Measurements from ENCODE around the gene SARM1. TPM values are rescaled to one million over a fixed set of nuclear protein-coding genes. Genes with fewer than 3 reads are reported as not detected.

SARM1 gene
- total and polyA plus RNA-seq, 2 donors (not counting 3 experiments of a cell fraction or from before 2014, with no cell fraction given), result 5.6 to 7.0 TPM

DNA sequence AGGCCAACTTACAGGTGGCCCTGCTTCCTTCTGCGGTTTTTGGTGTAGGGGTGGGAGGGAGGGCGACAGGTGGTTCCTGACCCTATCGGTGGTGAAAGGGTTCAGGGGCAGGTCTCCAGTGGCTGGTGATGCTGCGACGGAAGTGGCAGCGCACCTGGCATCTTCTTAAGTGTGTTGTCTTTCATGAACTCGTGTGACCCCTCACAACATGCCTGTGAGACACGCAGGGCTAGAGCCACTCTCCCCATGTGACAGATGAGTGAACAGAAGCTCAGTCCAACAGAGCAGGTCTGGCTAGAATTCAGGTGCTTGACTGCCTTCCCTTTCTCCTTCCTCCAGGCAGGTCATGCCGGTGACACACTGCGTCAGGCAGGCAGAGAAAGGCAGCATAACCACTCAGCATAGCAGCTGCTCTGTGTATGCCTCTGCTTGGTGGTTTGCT, 28.0 kb upstream of the SARM1 start:
- ChIA-PET POLR2A (no interaction called here), CTCF (no interaction called here)
- FAIRE-seq (no peak), DNase-seq (ENCODE audit: low read depth, low spot score) (no peak)
- dilution Hi-C loops (cut with MboI; ENCODE audit: extremely low pct_ligation_motif_present, low sequenced_read_pairs) (no loop called here), intact Hi-C loops (cut with micrococcal nuclease) (no loop called here)
- Histone ChIP-seq H3K4me2 (ENCODE audit: insufficient read depth, low read length) (no peak overlapping the region), H3K27me3 (ENCODE audit: control insufficient read depth in 2 of 2, insufficient read depth in 2 of 2, low read length in 2 of 2) (no peaks in the 10 kb centered on the region), H3K27ac (ENCODE audit: insufficient read depth, low read depth, low read length) (no peak overlapping the region), H3K9me1 (replicated peaks; ENCODE audit: control insufficient read depth, extremely low read depth, insufficient read depth, low read length) (no peaks in the 10 kb centered on the region), H4K20me1 (replicated peaks; ENCODE audit: control insufficient read depth, extremely low read depth, insufficient read depth, low read length) (no peaks in the 10 kb centered on the region), H2AFZ (ENCODE audit: low read depth, low read length) (no peak overlapping the region), H3K79me2 (ENCODE audit: control insufficient read depth, insufficient read depth, low read length) (peaks cover 14% of the 10 kb centered on the region), H3K4me3 (replicated peaks in 1 of 3; ENCODE audit: insufficient read depth in 1 of 3, low read depth in 1 of 3, low read length in 3 of 3) (no peak overlapping the region), H3K4me1 (ENCODE audit: control insufficient read depth, extremely low read depth, insufficient read depth, low read length) (peaks cover 41% of the 10 kb centered on the region), H3K36me3 (ENCODE audit: control insufficient read depth in 2 of 2, extremely low read depth in 1 of 2, insufficient read depth in 2 of 2, low read length in 2 of 2) (peaks cover 24 to 50% of the 10 kb centered on the region in 2 experiments), H3K9me3 (replicated peaks; ENCODE audit: control insufficient read depth, insufficient read depth, low read length) (no peaks in the 10 kb centered on the region), H3K9ac (replicated peaks; ENCODE audit: extremely low read depth, insufficient read depth, low read length) (no peak overlapping the region)
- TF ChIP-seq, protein P1, sequence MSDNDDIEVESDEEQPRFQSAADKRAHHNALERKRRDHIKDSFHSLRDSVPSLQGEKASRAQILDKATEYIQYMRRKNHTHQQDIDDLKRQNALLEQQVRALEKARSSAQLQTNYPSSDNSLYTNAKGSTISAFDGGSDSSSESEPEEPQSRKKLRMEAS (IDR thresholded peaks at IDR 0.05; ENCODE audit: insufficient read depth, insufficient read length), result no peak
- no TSS peak for BruUV-seq (replicated peaks)

DNA sequence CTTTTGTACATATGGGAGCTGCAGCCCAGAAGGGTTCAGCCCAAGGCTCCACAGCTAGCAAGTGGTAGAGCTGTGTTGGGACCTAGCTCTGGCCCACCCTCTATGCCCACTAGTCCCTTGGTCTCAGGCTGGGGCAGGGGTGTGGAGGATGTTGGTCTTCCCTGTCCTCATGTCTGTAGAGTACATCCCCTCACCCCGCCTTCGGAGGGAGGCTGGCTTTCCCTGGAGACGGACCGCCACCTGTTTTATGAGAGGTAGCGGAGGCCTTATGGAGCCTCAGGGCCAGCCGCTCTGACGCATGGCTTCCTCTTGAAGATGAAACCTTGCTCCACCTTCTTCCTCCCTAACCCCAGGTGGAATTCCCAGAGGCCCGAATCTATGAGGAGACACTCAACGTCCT, 27.5 kb upstream of the SARM1 start:
- dilution Hi-C loops (cut with MboI; ENCODE audit: extremely low pct_ligation_motif_present, low sequenced_read_pairs), result no loop called here
- no peak overlapping the region for H3K4me2 ChIP-seq (ENCODE audit: insufficient read depth, low read length)
- FAIRE-seq (no peak), DNase-seq (ENCODE audit: low read depth, low spot score) (no peak)
- H3K4me1 ChIP-seq (ENCODE audit: control insufficient read depth, extremely low read depth, insufficient read depth, low read length), result peaks cover 36% of the 10 kb centered on the region
- H3K9ac ChIP-seq (replicated peaks; ENCODE audit: extremely low read depth, insufficient read depth, low read length), result no peak overlapping the region
- H3K27me3 ChIP-seq (ENCODE audit: control insufficient read depth in 2 of 2, insufficient read depth in 2 of 2, low read length in 2 of 2), result no peaks in the 10 kb centered on the region
- peaks cover 29 to 53% of the 10 kb centered on the region in 2 experiments for H3K36me3 ChIP-seq (ENCODE audit: control insufficient read depth in 2 of 2, extremely low read depth in 1 of 2, insufficient read depth in 2 of 2, low read length in 2 of 2)
- ChIA-PET CTCF (interaction anchor here (3.9 kb wide), 1 partner anchor 8 kb away, joined by 31 read pairs; the partner anchor contains the start of genes IFT20 and TNFAIP1), POLR2A (no interaction called here)
- no peak for TF ChIP-seq JUN (IDR thresholded peaks at IDR 0.05; ENCODE audit: borderline replicate concordance, insufficient read depth, insufficient read length, low read depth)
- TF ChIP-seq GATA2 (IDR thresholded peaks at IDR 0.05; ENCODE audit: insufficient read depth, insufficient read length, low read depth, low read length), result no peak
- TF ChIP-seq, protein P1 (IDR thresholded peaks at IDR 0.05; ENCODE audit: insufficient read depth, insufficient read length), result no peak
- TF ChIP-seq EZH2 (IDR thresholded peaks at IDR 0.05; ENCODE audit: borderline replicate concordance, low read depth, low read length, severe bottlenecking), result no peak
- no peak for TF ChIP-seq POLR2AphosphoS5 (IDR thresholded peaks at IDR 0.05; ENCODE audit: insufficient read depth, low read depth, low read length)
- no peak for TF ChIP-seq POLR2A (IDR thresholded peaks at IDR 0.05; ENCODE audit: low read depth, low read length)
- TF ChIP-seq MYC (IDR thresholded peaks at IDR 0.05; ENCODE audit: low read depth, low read length), result no peak
- TF ChIP-seq, protein P2, sequence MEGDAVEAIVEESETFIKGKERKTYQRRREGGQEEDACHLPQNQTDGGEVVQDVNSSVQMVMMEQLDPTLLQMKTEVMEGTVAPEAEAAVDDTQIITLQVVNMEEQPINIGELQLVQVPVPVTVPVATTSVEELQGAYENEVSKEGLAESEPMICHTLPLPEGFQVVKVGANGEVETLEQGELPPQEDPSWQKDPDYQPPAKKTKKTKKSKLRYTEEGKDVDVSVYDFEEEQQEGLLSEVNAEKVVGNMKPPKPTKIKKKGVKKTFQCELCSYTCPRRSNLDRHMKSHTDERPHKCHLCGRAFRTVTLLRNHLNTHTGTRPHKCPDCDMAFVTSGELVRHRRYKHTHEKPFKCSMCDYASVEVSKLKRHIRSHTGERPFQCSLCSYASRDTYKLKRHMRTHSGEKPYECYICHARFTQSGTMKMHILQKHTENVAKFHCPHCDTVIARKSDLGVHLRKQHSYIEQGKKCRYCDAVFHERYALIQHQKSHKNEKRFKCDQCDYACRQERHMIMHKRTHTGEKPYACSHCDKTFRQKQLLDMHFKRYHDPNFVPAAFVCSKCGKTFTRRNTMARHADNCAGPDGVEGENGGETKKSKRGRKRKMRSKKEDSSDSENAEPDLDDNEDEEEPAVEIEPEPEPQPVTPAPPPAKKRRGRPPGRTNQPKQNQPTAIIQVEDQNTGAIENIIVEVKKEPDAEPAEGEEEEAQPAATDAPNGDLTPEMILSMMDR (IDR thresholded peaks at IDR 0.05; ENCODE audit: extremely low read depth in 1 of 2, insufficient read depth in 1 of 2, low read depth in 1 of 2, low read length in 2 of 2), result no peak
- no peak for TF ChIP-seq FOS (IDR thresholded peaks at IDR 0.05; ENCODE audit: borderline replicate concordance, insufficient read depth, low read length)
- no peak overlapping the region for H3K27ac ChIP-seq (ENCODE audit: insufficient read depth, low read depth, low read length)
- no peak overlapping the region for H2AFZ ChIP-seq (ENCODE audit: low read depth, low read length)
- no TSS peak for BruUV-seq (replicated peaks)
- H4K20me1 ChIP-seq (replicated peaks; ENCODE audit: control insufficient read depth, extremely low read depth, insufficient read depth, low read length), result no peaks in the 10 kb centered on the region
- H3K9me3 ChIP-seq (replicated peaks; ENCODE audit: control insufficient read depth, insufficient read depth, low read length), result no peaks in the 10 kb centered on the region
- no peak overlapping the region for H3K4me3 ChIP-seq (replicated peaks in 1 of 3; ENCODE audit: insufficient read depth in 1 of 3, low read depth in 1 of 3, low read length in 3 of 3)
- intact Hi-C loops (cut with micrococcal nuclease), result no loop called here
- peaks cover 12% of the 10 kb centered on the region for H3K79me2 ChIP-seq (ENCODE audit: control insufficient read depth, insufficient read depth, low read length)
- no peaks in the 10 kb centered on the region for H3K9me1 ChIP-seq (replicated peaks; ENCODE audit: control insufficient read depth, extremely low read depth, insufficient read depth, low read length)
